GM19240 (cell line): ENCODE data around the gene FAM153A.
"Not testable (repeated sequence)": the region's sequence is repeated elsewhere in the genome, so short reads cannot be mapped to it uniquely, and the experiment has no call there.

Experiments
- DNase-seq: peaks from one replicate; pipeline ENCODE4 v3.0.0; 2011; ENCODE audit warnings: low spot score; ENCODE audit not compliant: insufficient read length

Gene FAM153A

DNA sequence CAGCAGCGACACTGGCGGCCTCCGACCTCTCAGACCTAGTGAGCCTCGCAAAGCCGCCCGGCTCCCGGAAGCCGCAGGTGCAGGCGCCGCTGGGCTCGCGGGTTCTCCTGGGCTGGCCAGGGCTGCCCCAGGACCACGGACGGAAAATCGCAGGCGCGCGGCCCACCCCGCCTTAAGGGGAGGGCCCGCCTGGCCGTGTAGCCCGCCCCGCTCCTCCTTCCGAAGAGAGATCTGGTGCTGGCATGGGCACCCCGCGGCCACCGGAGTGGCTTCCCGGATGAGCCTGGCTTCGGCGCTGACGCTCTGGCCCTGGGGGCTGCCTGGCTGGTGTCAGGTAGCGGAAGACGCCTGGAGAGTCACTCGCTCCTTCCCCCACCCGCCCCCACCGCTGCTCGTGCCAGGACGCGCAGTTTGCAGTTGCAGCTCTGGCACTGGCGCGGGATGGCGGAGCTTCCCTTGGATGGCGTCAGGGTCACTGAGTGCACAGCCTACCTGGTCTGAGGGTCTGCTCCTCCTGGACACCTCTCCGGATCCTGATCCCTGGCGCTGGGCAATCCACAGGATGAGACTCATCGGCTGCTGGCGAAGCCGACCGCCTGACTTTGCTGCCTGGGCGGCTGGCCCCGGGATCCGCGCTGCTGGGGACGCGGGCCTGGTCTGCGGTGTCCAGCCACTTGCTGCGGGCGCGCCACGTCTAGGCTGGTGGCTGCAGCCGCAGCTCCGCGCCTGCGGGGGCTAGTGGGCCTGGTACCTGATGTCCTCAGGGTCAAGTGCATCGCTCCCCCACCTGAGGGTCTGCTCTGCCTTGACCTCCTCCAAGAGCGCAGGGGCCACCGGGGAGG, at the start of gene FAM153A:
FAM153A (minus strand) TSS at position 108 of the 842 bp plus-strand sequence.
- DNase-seq: not testable (repeated sequence)

- not testable (repeated sequence) for DNase-seq
These were observed 49.6 kb upstream of the FAM153A start for GRCh38 chr5:177832287-177832686.

GRCh38 chr5:177826073-177826472, 43.4 kb upstream of the FAM153A start:
- not testable (repeated sequence) for DNase-seq

GRCh38 chr5:177824776-177825175, 42.1 kb upstream of the FAM153A start:
- DNase-seq: not testable (repeated sequence)

DNA sequence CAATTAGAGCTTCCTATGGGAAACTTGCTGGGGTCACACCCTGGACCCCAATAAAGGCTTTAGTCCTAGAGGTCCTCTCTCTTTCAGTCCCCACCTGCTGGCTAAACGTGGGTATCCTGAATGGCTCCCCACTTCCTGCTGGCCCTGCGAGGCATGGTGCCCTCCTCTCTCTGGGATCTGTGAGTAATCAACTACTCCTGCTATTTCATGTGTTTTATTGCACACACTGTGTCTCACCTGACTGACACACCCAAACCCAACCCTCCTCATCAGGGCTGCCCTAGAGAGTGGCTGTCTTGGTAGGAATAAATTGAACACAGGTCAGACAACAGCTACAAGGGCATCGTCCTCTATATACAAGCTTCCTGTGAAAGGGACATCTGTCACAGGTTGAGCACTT, 39.8 kb upstream of the FAM153A start:
- not testable (repeated sequence) for DNase-seq

GRCh38 chr5:177819664-177820063, 37.0 kb upstream of the FAM153A start:
- DNase-seq: not testable (repeated sequence)

DNA sequence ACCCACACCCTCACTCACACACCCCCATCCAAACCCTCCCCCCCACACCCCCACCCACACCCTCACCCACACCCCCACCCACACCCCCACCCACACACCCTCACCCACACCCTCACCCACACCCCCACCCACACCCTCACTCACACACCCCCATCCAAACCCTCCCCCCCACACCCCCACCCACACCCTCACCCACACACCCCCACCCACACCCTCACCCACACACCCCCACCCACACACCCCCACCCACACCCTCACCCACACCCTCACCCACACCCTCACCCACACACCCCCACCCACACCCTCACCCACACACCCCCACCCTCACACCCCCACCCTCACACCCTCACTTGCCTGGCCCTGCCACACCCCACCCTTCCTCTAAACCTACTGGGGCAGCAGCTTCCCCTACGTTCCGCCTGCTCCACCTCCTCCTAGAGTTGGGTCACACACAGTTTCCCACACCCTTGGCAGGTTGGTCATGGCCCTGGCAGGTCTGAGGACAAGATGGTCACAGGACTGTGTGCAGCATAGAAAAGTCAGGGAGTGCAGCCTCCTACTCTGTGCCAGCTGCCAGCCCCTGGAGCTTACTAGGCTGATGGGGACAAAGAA, 30.2 kb upstream of the FAM153A start:
- DNase-seq: not testable (repeated sequence)

GRCh38 chr5:177812160-177812743, 29.6 kb upstream of the FAM153A start:
- DNase-seq: not testable (repeated sequence)

GRCh38 chr5:177809209-177809913, 26.7 kb upstream of the FAM153A start:
- not testable (repeated sequence) for DNase-seq

GRCh38 chr5:177808420-177808819, 25.7 kb upstream of the FAM153A start:
- DNase-seq: not testable (repeated sequence)

GRCh38 chr5:177807265-177807664, 24.6 kb upstream of the FAM153A start:
- DNase-seq: not testable (repeated sequence)

DNA sequence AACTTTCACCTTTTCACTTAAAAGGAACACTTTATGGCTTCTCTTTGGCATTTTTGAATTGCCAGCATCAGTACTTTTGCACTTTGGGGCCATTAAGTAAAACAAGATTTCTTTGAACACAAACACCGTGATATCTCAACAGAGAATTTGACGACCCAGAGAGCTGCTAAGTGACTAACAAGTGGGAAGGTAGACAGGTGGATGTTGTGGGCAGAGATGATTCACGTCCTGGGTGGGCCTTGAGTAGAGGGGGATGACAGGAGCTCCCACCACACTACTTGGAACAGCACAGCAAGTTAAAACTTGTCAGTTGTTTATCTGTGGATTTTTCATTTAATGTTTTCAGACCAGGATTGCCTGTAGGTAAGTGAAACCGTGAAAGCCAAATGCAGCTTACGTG, 18.7 kb upstream of the FAM153A start:
- not testable (repeated sequence) for DNase-seq

GRCh38 chr5:177798237-177798840, 15.6 kb upstream of the FAM153A start:
- not testable (repeated sequence) for DNase-seq

DNA sequence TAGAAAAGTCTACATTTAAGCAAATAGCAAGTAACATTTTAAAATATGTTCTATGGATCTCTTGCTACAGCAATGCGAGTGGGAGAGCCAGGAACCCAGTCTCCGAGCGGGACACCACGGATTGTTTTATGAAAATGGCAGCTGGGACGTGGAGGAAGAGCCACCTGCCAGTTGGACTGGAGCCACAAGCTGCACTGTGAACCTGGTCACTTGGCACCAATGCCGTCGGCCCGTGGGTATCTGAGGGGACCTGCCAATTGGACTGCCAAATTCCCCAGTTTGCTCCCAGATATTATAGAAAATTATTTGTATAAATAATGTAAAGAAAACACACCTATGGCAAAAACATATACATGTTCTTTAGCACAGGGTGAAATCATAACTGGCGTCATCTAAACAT, 10.6 kb upstream of the FAM153A start:
- not testable (repeated sequence) for DNase-seq

GRCh38 chr5:177791649-177792048, 8.9 kb upstream of the FAM153A start:
- DNase-seq: not testable (repeated sequence)

GRCh38 chr5:177782169-177782568, 530 bp downstream of the FAM153A start:
- not testable (repeated sequence) for DNase-seq

DNA sequence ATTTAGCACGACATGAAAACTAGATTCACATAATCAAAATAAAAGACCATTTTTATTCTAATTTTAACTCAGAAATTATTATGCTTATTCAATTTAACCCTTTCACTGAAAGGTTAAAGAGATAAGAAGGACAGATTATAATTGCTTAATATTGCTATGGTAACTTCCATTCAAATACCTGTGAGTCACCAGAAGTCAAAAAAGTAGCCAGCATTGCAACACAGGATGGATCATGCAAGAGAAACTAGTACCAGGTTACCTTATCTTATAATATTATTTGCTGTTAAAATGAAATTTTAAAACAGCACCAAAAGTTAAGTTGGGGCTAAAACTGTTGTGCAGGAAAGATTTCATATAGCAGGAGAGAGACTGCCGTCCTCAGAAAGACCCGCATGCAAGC, 11.5 kb downstream of the FAM153A start:
- not testable (repeated sequence) for DNase-seq

DNA sequence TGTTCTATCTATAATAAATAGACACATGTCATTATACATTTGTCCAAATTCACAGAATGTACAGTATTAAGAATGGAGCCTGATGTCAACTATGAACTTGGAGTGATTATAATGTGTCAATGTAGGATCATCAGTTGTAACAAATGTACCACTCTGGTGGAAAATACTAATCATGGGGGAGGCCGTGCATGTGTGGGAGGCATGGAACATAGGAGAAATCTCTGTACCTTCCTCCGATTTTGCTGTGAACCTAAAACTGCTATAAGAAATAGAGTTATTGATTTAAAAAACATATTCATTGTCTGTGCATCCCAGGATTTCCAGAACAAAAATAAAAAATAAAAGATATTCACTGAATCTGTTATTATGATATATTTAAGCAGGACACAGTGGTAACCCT, 12.1 kb downstream of the FAM153A start:
- DNase-seq: not testable (repeated sequence)

GRCh38 chr5:177763737-177764508, 18.8 kb downstream of the FAM153A start:
- not testable (repeated sequence) for DNase-seq

DNA sequence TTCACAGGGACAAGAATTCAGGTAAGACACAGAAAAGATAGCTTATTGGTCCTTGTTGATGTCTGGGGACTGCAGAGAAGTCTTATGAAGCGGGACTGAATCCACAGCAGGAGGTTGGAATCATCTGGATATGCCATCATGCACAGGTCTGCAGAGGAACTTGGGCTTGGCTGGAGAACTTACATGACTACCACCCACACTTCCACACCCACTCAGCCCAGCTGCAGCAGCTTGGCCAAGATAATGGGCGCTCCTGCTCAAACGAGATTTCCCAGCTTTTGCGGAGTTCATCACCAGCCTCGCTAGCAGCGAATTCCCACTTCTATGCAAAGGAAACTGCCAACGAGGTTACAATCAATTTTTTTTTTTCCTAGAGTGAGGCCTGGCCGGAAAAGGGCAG, 21.7 kb downstream of the FAM153A start:
- DNase-seq: not testable (repeated sequence)
